Stimulated activated effector memory CD8-positive, alpha-beta T cell treated with anti-CD3 and anti-CD28 coated beads, Interleukin-12 subunit alpha, Interleukin-12 subunit beta, amount 100 ng/mL, for 72 hours (primary cell): Measurements from ENCODE around the gene CAPZA2.
"Not testable (repeated sequence)": the region's sequence is repeated elsewhere in the genome, so short reads cannot be mapped to it uniquely, and the experiment has no call there.

ENCODE experiments used
- ATAC-seq: fragments of 150-1000 bp; cut with Tn5 transposase; 2 replicates; pipeline ENCODE4 v1.10.0; 2021
- DNase-seq, 2 donors: peaks; one replicate each; pipeline ENCODE4 v3.0.0; 2021 to 2022; ENCODE audit warnings: low spot score in 2 of 2
- H3K27ac Mint-ChIP-seq: one replicate; pipeline ENCODE4 v1.8.0; 2022; ENCODE audit warnings: mild to moderate bottlenecking, mixed read lengths
- H3K36me3 Mint-ChIP-seq: one replicate; pipeline ENCODE4 v1.8.0; 2022; ENCODE audit warnings: mild to moderate bottlenecking, mixed read lengths
- H3K4me1 Mint-ChIP-seq: one replicate; pipeline ENCODE4 v1.8.0; 2022; ENCODE audit warnings: mixed read lengths
- H3K4me3 Mint-ChIP-seq: one replicate; pipeline ENCODE4 v1.8.0; 2022; ENCODE audit warnings: mild to moderate bottlenecking, mixed read lengths
- H3K9me3 Mint-ChIP-seq: one replicate; pipeline ENCODE4 v1.8.0; 2022; ENCODE audit warnings: mixed read lengths

The CAPZA2 gene

DNA sequence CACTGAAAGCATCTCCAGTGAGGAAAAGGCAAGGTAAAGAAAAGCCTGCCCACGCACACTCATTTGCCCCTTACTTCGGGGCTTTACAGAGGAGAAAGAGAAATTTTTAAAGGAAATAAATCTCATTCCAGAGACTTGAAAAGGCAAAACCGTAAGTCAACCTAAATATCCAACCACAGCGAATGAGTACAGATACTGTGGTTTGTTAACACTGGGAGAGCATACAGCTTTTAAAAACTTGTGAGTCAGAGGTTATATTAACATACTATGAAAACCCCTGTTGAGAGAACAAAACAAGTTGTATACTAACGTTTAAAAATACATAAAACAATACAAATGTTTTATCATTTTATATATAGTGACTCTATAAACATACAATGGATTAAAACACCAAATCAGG is 62.4 kb downstream of the CAPZA2 start:
- Mint-ChIP-seq H3K4me1 (no peaks in the 10 kb centered on the region), H3K27ac (no peak overlapping the region), H3K36me3 (peaks cover 19% of the 10 kb centered on the region), H3K4me3 (no peak overlapping the region), H3K9me3 (no peaks in the 10 kb centered on the region)
- no peak for DNase-seq
- peak; percentile 45 for ATAC-seq

DNA sequence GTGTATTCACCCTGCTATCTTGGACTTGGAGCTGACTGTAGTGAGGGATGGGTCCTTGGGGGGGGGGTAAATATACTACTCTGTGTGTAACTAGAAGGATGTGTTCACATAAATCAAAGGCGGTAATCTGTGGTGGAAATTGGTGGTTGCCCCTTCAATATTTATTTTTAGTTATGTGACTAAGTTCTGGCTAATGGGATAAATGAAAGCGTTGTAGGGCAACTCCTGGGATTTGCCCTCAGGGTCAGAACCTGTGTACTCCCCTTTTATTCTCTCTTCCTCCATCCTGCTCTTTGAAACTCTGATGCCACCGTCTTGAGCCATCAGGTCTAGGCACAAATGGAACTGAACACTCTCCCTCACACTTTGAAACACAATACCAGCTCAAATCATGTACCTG is 66.6 kb downstream of the CAPZA2 start:
- H3K36me3 Mint-ChIP-seq, result no peaks in the 10 kb centered on the region
- DNase-seq, result no peak

DNA sequence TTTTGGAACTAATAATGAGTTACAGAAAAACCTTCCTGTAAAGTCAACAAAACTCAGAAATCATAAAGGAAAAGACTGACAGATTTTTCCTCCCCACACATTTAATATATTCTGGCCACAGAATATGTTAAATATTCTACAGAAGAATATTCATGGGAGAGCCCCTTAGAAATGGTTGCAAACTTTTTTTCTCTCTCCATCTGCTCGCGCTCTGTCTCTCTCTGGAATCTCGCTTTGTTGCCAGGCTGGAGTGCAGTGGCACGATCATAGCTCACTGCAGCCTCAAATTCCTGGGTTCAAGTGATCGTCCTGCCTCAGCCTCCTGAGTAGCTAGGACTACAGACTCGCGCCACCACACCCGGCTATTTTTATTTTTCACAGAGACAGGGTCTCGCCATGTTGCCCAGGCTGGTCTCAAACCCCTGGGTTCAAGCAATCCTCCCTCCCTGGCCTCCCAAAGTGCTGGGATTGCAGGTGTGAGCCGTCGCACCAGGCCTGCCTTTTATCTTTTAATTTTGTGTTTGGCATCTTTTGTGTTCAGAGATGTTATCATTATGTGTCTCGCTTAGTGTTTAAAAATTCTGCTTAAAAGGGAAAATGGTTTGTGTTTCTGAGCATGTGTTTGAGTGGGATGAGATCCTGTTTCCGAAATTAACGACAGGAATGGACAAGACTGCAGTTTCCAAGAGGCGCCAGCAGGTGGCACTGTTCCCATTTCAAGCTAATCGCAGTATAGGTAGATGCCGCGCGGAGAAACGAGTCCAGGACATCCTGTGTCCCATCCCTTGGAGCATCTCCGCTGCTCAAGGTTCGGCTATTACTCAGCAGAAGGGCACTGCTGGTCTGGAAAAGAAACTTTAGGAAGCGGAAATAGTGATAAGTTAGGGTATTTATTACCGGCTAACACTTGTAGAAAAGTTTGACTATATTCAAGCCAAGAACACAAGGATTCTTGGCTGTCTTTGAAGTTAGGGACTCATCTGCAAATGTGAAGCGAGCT is 67.8 kb downstream of the CAPZA2 start:
- Mint-ChIP-seq H3K4me3 (no peak overlapping the region), H3K27ac (no peak overlapping the region), H3K36me3 (no peaks in the 10 kb centered on the region), H3K4me1 (peaks cover 9% of the 10 kb centered on the region), H3K9me3 (no peaks in the 10 kb centered on the region)
- DNase-seq (peak; percentile 60 to 84), ATAC-seq (peak; percentile 87)

More for the DNA sequence above, 66.6 kb downstream of the CAPZA2 start:
- Mint-ChIP-seq H3K27ac (no peak overlapping the region), H3K4me1 (peaks cover 9% of the 10 kb centered on the region), H3K4me3 (no peak overlapping the region), H3K9me3 (no peaks in the 10 kb centered on the region)
- ATAC-seq, result no peak

DNA sequence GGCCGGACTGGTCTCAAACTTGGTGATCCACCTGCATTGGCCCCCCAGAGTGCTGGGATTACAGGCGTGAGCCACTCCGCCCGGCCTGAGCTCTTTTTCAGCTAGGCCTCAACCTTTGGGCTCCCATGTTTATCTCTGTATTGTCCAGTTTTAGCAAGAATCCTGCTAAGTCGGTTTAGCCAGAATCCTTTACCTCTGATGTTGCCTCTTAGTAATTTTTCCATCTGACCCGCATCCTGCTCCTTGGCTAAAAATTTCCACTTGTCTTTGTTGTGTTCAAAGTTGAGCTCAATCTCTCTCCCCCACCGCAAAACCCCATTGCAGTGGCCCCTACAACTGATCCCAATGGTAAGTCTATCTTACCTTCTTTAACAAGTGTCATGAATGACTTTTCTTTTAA is 70.2 kb downstream of the CAPZA2 start:
- DNase-seq, result peak in 1 of 2 donors; percentile 32
- Mint-ChIP-seq H3K36me3 (no peaks in the 10 kb centered on the region), H3K27ac (no peak overlapping the region), H3K4me3 (no peak overlapping the region), H3K9me3 (no peaks in the 10 kb centered on the region), H3K4me1 (peaks cover 9% of the 10 kb centered on the region)
- ATAC-seq, result no peak

DNA sequence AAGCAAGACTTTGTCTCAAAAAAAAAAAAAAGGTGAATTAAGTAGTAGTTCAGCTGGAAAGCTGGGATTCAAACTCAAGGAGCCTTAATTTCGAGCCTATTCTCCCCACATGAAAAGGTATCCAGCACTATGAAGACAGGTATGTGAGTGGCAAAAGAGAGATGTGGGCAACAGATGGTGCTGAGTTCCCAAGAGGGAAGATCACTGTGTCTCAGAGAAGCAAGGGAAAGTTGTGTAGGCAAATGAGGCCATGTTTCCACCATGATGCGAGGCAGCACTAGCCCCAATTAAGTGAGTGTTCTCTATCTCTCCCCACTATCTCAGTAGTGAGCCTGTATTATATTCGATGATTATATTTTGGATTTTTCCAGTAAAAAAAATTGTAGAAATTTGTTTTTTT is 71.1 kb downstream of the CAPZA2 start:
- Mint-ChIP-seq H3K27ac (no peak overlapping the region), H3K9me3 (no peaks in the 10 kb centered on the region), H3K36me3 (no peaks in the 10 kb centered on the region), H3K4me1 (peaks cover 9% of the 10 kb centered on the region), H3K4me3 (no peak overlapping the region)
- no peak for ATAC-seq
- DNase-seq, result peak in 1 of 2 donors; percentile 13

DNA sequence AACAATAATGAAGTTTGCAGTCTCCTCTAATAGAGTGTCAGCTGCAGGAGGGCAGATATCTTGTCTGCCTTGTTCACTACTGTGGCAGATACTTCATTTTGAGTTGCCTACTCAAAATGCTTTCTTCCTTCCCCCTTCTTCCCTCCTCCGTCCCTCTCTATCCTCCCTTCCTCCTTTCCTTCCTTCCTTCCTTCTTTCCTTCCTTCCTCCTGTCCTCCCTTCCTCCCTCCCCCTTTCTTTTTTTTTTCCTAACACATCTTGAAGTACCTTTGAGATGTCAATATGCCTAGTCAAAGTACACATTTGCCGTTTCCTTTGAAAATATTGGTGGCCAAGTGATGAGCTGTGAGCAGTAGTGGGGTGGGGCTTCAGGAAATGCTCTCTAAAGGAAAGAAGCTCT is 72.2 kb downstream of the CAPZA2 start:
- H3K36me3 Mint-ChIP-seq, result no peaks in the 10 kb centered on the region
- ATAC-seq (no peak), DNase-seq (peak in 1 of 2 donors; percentile 7)
- peaks cover 9% of the 10 kb centered on the region for H3K4me1 Mint-ChIP-seq
- no peaks in the 10 kb centered on the region for H3K9me3 Mint-ChIP-seq
- no peak overlapping the region for H3K27ac Mint-ChIP-seq
- H3K4me3 Mint-ChIP-seq, result no peak overlapping the region

DNA sequence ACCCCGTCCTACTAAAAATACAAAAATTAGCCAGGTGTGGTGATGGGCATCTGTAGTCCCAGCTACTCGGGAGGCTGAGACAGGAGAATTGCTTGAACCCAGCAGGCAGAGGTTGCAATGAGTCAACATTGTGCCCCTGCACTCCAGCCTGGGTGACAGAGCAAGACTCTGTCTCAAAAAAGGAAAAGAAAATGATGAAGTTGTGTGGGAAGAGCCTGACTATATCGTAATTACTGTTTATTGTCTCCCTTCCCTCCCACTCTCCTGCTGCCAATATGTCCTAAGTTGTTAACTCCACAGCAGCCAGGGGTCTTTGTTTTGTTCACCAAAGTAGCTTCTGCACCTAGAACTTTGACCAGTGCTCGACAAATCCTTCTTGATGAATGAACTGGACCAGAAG is 74.5 kb downstream of the CAPZA2 start:
- DNase-seq (peak in 1 of 2 donors; percentile 46), ATAC-seq (peak; percentile 64)
- not testable (repeated sequence) for H3K27ac Mint-ChIP-seq, H3K4me3 Mint-ChIP-seq, H3K4me1 Mint-ChIP-seq, H3K36me3 Mint-ChIP-seq, H3K9me3 Mint-ChIP-seq

DNA sequence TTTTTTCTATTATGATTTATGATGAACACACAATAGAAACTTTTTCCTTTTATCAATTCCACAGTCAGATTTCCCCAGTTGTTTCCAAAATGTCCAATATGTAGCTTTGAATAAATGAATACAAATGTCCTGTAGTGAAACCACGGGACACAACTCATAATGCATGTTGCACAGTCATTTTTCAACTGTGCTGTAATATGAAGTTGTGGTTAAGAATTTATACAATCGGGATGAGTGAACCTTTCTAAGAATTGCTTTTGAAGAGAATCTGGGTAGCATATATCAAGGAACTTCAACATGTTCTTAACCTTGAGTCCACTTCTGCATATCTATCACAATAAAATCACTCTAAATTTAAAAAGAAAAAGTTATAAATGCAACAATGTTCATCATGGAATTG is 76.3 kb downstream of the CAPZA2 start:
- H3K4me3 Mint-ChIP-seq, result no peak overlapping the region
- H3K4me1 Mint-ChIP-seq, result no peaks in the 10 kb centered on the region
- no peak overlapping the region for H3K27ac Mint-ChIP-seq
- no peaks in the 10 kb centered on the region for H3K36me3 Mint-ChIP-seq
- no peaks in the 10 kb centered on the region for H3K9me3 Mint-ChIP-seq
- ATAC-seq (peak; percentile 91), DNase-seq (peak in 1 of 2 donors; percentile 34)

DNA sequence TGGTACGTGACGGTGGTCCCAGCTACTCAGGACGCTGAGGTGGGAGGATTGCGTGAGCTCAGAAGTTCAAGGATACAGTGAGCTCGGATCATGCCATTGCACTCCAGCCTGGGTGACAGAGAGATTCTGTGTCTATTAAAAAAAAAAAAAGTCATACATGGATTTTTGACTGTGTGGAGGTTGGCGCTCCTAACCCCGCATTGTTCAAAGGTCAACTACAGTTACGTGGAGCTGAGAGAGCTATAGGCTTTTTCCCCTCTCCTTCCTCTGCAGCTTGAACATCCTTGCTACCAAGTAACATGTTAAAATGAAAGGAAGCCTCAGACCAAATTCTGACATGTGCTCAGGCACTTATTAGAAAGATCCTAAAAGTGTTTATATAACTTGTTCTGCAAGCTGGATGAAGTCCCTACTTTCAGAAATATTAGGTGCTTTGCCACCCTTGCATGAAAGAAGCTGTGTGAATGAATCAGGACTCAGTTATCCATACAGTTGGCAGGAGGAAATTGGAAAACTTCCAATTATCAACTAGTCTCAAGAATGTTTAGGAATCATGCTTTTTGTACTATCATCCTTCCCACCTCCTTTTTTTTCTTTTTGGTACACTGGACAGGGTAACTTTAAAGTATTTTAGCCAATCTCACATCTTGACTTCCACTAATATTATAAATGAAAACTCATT is 78.4 kb downstream of the CAPZA2 start:
- Mint-ChIP-seq H3K4me3 (no peak overlapping the region), H3K27ac (no peak overlapping the region), H3K9me3 (no peaks in the 10 kb centered on the region), H3K36me3 (no peaks in the 10 kb centered on the region), H3K4me1 (no peaks in the 10 kb centered on the region)
- no peak for ATAC-seq
- peak in 1 of 2 donors; percentile 15 for DNase-seq

DNA sequence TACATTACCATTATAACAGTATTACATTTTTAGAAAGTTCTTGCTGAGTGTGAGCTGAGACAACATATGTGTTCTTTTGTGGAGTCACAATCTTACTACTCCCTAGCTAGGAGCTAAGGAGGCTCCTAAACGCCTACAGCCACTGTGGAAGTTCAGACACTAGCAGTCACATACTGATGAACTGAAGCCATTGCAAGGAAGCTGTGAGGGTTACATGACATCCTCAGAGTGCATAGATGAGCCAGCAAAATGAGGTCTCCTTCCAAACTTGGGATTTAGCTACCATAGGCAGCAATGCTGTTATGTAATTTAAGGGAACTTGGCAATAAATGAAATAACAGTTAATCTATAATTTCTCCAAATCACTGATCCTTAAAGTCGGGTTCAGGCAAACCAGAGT is 80.1 kb downstream of the CAPZA2 start:
- H3K27ac Mint-ChIP-seq, result no peak overlapping the region

DNA sequence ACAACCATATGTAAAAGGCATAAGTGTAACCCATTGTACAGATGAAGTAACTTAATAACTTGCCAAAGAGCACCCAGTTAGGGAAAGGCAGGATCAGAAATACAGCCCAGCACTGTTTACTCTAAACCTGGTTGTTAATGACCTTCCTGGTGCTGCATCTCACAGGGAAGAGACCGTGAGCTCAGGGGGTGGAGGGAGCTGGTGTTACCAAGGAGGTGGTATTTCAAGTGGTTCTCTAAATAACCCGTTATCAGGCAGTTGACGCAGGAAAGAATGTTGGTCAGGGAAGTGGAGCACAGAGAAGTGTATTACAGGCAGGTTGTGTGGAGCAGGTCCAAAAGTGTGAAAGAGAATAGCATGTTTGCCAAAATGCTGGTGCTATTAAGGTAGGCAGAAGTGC is 86.5 kb downstream of the CAPZA2 start:
- DNase-seq, result peak in 1 of 2 donors; percentile 30
- Mint-ChIP-seq H3K4me1 (no peaks in the 10 kb centered on the region), H3K27ac (no peak overlapping the region), H3K9me3 (no peaks in the 10 kb centered on the region), H3K36me3 (no peaks in the 10 kb centered on the region), H3K4me3 (no peak overlapping the region)
- no peak for ATAC-seq

More for the DNA sequence above, 80.1 kb downstream of the CAPZA2 start:
- ATAC-seq, result no peak
- Mint-ChIP-seq H3K4me1 (no peaks in the 10 kb centered on the region), H3K9me3 (no peaks in the 10 kb centered on the region), H3K36me3 (no peaks in the 10 kb centered on the region), H3K4me3 (no peak overlapping the region)
- DNase-seq, result peak in 1 of 2 donors; percentile 37

DNA sequence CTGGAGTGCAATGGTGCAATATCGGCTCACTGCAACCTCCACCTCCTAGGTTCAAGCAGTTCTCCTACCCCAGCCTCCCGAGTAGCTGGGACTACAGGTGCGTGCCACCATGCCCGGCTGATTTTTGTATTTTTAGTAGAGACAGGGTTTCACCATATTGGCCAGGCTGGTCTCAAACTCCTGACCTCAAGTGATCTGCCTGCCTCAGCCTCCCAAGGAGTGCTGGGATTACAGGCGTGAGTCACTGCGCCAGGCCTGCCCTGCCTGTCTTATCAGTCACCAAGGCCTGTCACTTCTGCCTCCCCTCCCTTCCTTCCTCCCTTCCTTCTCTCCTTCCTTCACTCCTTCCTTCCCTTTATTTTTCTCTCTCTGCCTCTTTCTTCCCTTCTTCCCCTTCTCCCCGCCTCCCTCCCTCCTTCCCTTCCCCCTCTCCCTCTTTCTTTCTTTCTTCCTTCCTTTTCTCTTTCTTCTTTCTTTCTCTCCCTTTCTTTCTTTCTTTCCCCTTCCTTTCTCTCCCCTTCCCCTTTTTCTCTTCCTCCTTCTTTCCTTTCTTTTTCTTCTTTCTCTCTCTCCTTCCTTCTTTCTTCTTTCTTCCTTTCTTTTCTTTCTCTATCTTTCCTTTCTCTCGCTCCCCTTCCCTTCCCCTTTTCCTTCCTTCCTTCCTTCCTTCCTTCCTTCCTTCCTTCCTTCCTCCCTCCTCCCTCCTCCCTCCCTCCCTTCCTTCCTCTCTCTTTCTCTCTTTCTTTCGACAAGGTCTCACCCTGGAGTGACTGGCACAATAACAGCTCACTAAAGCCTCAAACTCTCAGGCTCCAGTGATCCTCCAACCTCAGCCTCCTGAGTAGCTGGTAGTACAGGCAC is 87.8 kb downstream of the CAPZA2 start:
- ATAC-seq, result no peak
- Mint-ChIP-seq H3K36me3 (no peaks in the 10 kb centered on the region), H3K4me1 (peaks cover 4% of the 10 kb centered on the region), H3K27ac (no peak overlapping the region), H3K4me3 (no peak overlapping the region), H3K9me3 (no peaks in the 10 kb centered on the region)
- DNase-seq, result no peak

DNA sequence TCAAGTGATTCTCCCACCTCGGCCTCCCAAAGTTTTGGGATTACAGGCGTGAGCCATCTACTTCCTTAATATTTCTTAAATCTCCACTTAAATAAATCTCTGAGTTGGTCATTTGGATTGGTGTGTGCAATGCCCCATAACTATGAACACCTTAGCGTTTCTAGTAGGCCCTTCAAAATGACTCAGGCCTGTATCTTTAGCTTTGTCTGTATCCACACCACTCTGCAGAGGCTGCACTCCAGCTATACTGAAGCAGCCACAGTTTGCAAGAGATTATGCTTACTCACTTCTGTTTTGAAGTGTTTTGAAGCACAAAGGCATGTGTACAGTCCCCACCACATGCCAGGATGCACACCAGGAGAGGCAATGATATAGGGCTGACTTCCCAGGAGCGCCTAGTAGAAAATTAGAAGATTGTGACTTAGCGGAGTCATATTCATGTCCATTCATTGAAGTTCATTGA is 88.5 kb downstream of the CAPZA2 start:
- ATAC-seq, result no peak
- H3K4me3 Mint-ChIP-seq, result no peak overlapping the region
- peaks cover 9% of the 10 kb centered on the region for H3K4me1 Mint-ChIP-seq
- H3K36me3 Mint-ChIP-seq, result no peaks in the 10 kb centered on the region
- H3K27ac Mint-ChIP-seq, result no peak overlapping the region
- no peaks in the 10 kb centered on the region for H3K9me3 Mint-ChIP-seq
- no peak for DNase-seq

DNA sequence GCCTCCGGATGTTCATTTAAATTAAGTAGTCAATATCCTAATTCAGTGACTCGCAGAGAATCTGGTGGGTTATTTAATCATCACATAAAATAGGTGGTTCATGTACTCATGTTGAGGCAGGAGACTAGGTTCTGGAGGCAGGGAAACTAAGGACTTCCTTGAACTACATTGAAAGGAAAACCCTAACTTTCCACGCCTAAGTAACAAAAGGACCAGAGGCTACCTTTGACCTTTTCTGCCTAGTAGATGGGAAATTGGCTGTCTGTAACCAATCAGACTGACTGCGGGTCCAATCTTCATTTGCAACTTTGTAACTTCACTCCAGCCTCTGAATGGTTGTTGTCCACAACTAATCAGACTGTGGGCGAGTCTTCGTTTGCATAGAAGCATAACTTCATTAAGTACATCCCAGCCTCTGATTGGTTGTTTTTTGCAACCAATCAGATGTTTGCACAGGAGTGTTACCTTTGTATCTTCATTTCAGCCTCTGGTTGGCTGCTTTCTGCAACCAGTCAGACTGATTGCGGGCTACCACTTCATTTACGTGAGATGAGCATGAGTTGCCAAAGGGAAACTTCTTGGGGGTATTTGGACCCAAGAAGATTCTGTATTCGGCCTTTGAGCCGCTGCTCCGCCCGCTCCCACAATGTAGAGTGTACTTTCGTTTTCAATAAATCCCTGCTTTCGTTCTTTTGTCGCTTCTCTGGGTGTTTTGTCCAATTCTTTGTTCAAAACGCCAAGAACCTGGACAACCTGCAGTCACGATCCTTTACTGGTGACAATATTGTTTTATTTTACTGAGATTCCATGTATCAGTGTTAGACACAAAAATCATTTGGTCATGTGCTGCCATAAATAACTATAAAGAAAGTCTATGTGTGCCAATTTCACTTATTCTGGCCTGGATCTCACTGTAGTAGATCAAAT is 89.2 kb downstream of the CAPZA2 start:
- no peak for ATAC-seq
- no peak for DNase-seq
- H3K27ac Mint-ChIP-seq, result no peak overlapping the region
- H3K4me1 Mint-ChIP-seq, result peaks cover 16% of the 10 kb centered on the region
- H3K9me3 Mint-ChIP-seq, result no peaks in the 10 kb centered on the region
- H3K36me3 Mint-ChIP-seq, result no peaks in the 10 kb centered on the region
- no peak overlapping the region for H3K4me3 Mint-ChIP-seq
